ENCODE data around the gene AQP3. TPM values are rescaled to one million over a fixed set of nuclear protein-coding genes. Genes with fewer than 3 reads are reported as not detected.

The AQP3 gene
- total RNA-seq, 1 experiment from 2014 or later, result 5.5 TPM

GRCh38 chr9:33407061-33407460 lies 40.3 kb downstream of the AQP3 start (continued):
- TF ChIP-seq, protein P1, sequence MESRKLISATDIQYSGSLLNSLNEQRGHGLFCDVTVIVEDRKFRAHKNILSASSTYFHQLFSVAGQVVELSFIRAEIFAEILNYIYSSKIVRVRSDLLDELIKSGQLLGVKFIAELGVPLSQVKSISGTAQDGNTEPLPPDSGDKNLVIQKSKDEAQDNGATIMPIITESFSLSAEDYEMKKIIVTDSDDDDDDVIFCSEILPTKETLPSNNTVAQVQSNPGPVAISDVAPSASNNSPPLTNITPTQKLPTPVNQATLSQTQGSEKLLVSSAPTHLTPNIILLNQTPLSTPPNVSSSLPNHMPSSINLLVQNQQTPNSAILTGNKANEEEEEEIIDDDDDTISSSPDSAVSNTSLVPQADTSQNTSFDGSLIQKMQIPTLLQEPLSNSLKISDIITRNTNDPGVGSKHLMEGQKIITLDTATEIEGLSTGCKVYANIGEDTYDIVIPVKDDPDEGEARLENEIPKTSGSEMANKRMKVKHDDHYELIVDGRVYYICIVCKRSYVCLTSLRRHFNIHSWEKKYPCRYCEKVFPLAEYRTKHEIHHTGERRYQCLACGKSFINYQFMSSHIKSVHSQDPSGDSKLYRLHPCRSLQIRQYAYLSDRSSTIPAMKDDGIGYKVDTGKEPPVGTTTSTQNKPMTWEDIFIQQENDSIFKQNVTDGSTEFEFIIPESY (IDR thresholded peaks at IDR 0.05; ENCODE audit: extremely low read depth, insufficient replicate concordance, low read length), result no peak
- TF ChIP-seq POLR2AphosphoS5 (IDR thresholded peaks at IDR 0.05; ENCODE audit: low read depth, low read length) (no peak), CTCF (IDR thresholded peaks at IDR 0.05 in 2 of 3, conservative IDR thresholded peaks at IDR 0.05 in 1 of 3; ENCODE audit: borderline replicate concordance in 1 of 3, insufficient read depth in 1 of 3, low read depth in 2 of 3, low read length in 2 of 3) (no peak)

DNA sequence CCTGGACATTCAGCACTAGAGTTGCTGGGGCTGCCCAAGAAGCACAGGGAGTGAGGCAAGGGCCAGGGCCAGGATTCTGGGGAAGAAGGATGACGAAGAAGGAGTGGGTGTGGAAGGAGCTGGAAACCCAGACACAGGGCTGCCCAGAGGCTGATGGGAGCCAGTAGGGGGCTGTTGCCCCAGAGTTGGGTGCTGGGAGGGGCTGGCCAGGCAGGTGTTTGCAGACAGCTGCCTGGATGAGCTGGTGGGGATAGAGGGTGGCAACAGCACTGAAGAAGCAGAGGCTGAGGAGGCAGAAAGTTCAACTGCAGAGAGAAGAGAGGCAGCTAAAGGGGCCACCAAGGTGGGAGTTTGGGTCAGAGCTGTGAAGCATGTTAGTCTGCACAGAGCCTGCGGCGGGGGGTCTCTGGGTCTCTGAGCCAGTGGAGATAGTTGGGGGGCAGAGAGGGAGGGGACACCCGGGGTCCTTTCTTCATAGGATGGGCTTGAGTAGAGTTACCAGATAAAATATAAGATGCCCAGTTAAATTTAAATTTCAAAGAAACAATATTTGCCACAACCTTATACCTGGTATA lies 42.5 kb downstream of the AQP3 start:
- H2AFZ ChIP-seq (ENCODE audit: low read depth, low read length, poor library complexity, severe bottlenecking), result no peak overlapping the region
- BruUV-seq (replicated peaks), result no TSS peak
- ChIA-PET POLR2A (no interaction called here), CTCF (interaction anchor here (1.1 to 3.7 kb wide), 5 partner anchors 10 to 219 kb away, joined by 4 to 53 read pairs (median 8); no protein-coding TSS in a partner anchor), RAD21 (ENCODE audit: low non-redundant PET in 1 of 2, low total read pairs in 2 of 2, uncharacterized antibody in 2 of 2, unreplicated experiment in 2 of 2) (interaction anchor here (0.9 to 2.6 kb wide), 3 partner anchors 48 to 62 kb away, joined by 3 to 11 read pairs (median 5); no protein-coding TSS in a partner anchor)
- peaks cover 0 to 3% of the 10 kb centered on the region in 2 experiments; a peak in 1 of 4 replicates for H3K4me1 ChIP-seq (ENCODE audit: control insufficient read depth in 1 of 2, insufficient read depth in 2 of 2, low read length in 2 of 2)
- H3K4me2 ChIP-seq (ENCODE audit: low read length), result no peak overlapping the region
- no peaks in the 10 kb centered on the region for H3K36me3 ChIP-seq (ENCODE audit: control insufficient read depth in 1 of 2, insufficient read depth in 2 of 2, low read length in 2 of 2)
- H3K9me3 ChIP-seq (ENCODE audit: control insufficient read depth in 1 of 2, insufficient read depth in 1 of 2, low read depth in 1 of 2, low read length in 2 of 2), result no peaks in the 10 kb centered on the region
- no peaks in the 10 kb centered on the region for H3K79me2 ChIP-seq (ENCODE audit: insufficient read depth, low read length)
- ATAC-seq (0 out of 2 replicates have a peak, but pooled peaks have one; percentile 14), DNase-seq (ENCODE audit: low read depth, low spot score) (no peak)
- no peak overlapping the region for H3K27ac ChIP-seq (ENCODE audit: low read depth, low read length)
- no peak overlapping the region for H3K4me3 ChIP-seq (replicated peaks in 1 of 2; ENCODE audit: low read depth in 1 of 2, low read length in 2 of 2)
- no peaks in the 10 kb centered on the region for H3K27me3 ChIP-seq (ENCODE audit: insufficient read depth, low read length)
- H3K9ac ChIP-seq (ENCODE audit: low read length), result no peak overlapping the region
- no peaks in the 10 kb centered on the region for H3K9me2 ChIP-seq (ENCODE audit: insufficient read depth)
- intact Hi-C loops (cut with micrococcal nuclease), result no loop called here
- H4K20me1 ChIP-seq (ENCODE audit: insufficient read depth), result no peaks in the 10 kb centered on the region
- TF ChIP-seq SIN3A (IDR thresholded peaks at IDR 0.05; ENCODE audit: low read depth) (no peak), RAD21 (IDR thresholded peaks at IDR 0.05; ENCODE audit: low read depth) (no peak), SRF (IDR thresholded peaks at IDR 0.05; ENCODE audit: low read depth) (no peak), CTCF (IDR thresholded peaks at IDR 0.05 in 2 of 3, conservative IDR thresholded peaks at IDR 0.05 in 1 of 3; ENCODE audit: borderline replicate concordance in 1 of 3, insufficient read depth in 1 of 3, low read depth in 2 of 3, low read length in 2 of 3) (no peak), ZFX (IDR thresholded peaks at IDR 0.05) (no peak), JUND (IDR thresholded peaks at IDR 0.05) (no peak), SP1 (IDR thresholded peaks at IDR 0.05; ENCODE audit: low read depth) (no peak), CEBPB (IDR thresholded peaks at IDR 0.05; ENCODE audit: low read depth) (no peak), ELF1 (IDR thresholded peaks at IDR 0.05; ENCODE audit: borderline replicate concordance, low read depth) (no peak), POLR2A (IDR thresholded peaks at IDR 0.05; ENCODE audit: borderline replicate concordance, extremely low read depth, insufficient read depth, insufficient read length) (no peak)
- TF ChIP-seq, protein P2, sequence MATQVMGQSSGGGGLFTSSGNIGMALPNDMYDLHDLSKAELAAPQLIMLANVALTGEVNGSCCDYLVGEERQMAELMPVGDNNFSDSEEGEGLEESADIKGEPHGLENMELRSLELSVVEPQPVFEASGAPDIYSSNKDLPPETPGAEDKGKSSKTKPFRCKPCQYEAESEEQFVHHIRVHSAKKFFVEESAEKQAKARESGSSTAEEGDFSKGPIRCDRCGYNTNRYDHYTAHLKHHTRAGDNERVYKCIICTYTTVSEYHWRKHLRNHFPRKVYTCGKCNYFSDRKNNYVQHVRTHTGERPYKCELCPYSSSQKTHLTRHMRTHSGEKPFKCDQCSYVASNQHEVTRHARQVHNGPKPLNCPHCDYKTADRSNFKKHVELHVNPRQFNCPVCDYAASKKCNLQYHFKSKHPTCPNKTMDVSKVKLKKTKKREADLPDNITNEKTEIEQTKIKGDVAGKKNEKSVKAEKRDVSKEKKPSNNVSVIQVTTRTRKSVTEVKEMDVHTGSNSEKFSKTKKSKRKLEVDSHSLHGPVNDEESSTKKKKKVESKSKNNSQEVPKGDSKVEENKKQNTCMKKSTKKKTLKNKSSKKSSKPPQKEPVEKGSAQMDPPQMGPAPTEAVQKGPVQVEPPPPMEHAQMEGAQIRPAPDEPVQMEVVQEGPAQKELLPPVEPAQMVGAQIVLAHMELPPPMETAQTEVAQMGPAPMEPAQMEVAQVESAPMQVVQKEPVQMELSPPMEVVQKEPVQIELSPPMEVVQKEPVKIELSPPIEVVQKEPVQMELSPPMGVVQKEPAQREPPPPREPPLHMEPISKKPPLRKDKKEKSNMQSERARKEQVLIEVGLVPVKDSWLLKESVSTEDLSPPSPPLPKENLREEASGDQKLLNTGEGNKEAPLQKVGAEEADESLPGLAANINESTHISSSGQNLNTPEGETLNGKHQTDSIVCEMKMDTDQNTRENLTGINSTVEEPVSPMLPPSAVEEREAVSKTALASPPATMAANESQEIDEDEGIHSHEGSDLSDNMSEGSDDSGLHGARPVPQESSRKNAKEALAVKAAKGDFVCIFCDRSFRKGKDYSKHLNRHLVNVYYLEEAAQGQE (IDR thresholded peaks at IDR 0.05; ENCODE audit: low read depth), result no peak
